NCI-H146 treated with DMSO at 0.1 percent for 48 hours (cell line): ENCODE data around the gene CARS2.
"Not testable (repeated sequence)": the region's sequence is repeated elsewhere in the genome, so short reads cannot be mapped to it uniquely, and the experiment has no call there.

Experiments used
- DNase-seq: peaks from one replicate; lab custom pipeline; 2025; ENCODE audit not compliant: unreplicated experiment; lab: John Stamatoyannopoulos, UW

Gene CARS2

GRCh38 chr13:110639935-110640334 is 66.0 kb downstream of the CARS2 start:
- DNase-seq = no peak

- DNase-seq = no peak
Measured at GRCh38 chr13:110638814-110639806, 66.8 kb downstream of the CARS2 start.

GRCh38 chr13:110638257-110638656 is 67.7 kb downstream of the CARS2 start:
- no peak for DNase-seq

GRCh38 chr13:110637747-110638146 is 68.2 kb downstream of the CARS2 start:
- DNase-seq = no peak

- DNase-seq = no peak
Measured at GRCh38 chr13:110637275-110637674, 68.6 kb downstream of the CARS2 start.

GRCh38 chr13:110636701-110637201 is 69.2 kb downstream of the CARS2 start:
- peak; percentile 50 for DNase-seq

- DNase-seq = no peak
Measured at GRCh38 chr13:110636053-110636475, 69.9 kb downstream of the CARS2 start.

GRCh38 chr13:110635405-110636002 is 70.4 kb downstream of the CARS2 start:
- no peak for DNase-seq

- DNase-seq = no peak
Measured at GRCh38 chr13:110634558-110634957, 71.4 kb downstream of the CARS2 start.

- no peak for DNase-seq
Measured at GRCh38 chr13:110633776-110634175, 72.1 kb downstream of the CARS2 start.

- DNase-seq = not testable (repeated sequence)
Measured at GRCh38 chr13:110632255-110632654, 73.7 kb downstream of the CARS2 start.

- no peak for DNase-seq
Measured at GRCh38 chr13:110630566-110631119, 75.3 kb downstream of the CARS2 start.

- DNase-seq = no peak
Measured at GRCh38 chr13:110629735-110630134, 76.2 kb downstream of the CARS2 start.

- DNase-seq = no peak
Measured at GRCh38 chr13:110628952-110629701, 76.8 kb downstream of the CARS2 start.

GRCh38 chr13:110628477-110628793 is 77.5 kb downstream of the CARS2 start:
- no peak for DNase-seq

GRCh38 chr13:110627761-110628476 is 78.0 kb downstream of the CARS2 start:
- DNase-seq = no peak

- DNase-seq = no peak
Measured at GRCh38 chr13:110627351-110627750, 78.6 kb downstream of the CARS2 start.

- no peak for DNase-seq
Measured at GRCh38 chr13:110626521-110626920, 79.4 kb downstream of the CARS2 start.

GRCh38 chr13:110625771-110626321 is 80.1 kb downstream of the CARS2 start:
- no peak for DNase-seq
